Smooth muscle cell (in vitro differentiated cells): ENCODE data around the gene SMAD4. TPM values are rescaled to one million over a fixed set of nuclear protein-coding genes. Genes with fewer than 3 reads are reported as not detected.
"Not testable (repeated sequence)": the region's sequence is repeated elsewhere in the genome, so short reads cannot be mapped to it uniquely, and the experiment has no call there.

Experiments
- DNase-seq: peaks from one replicate; lab custom pipeline; 2025; ENCODE audit not compliant: unreplicated experiment; lab: John Stamatoyannopoulos, UW
- H2AFZ ChIP-seq: fragments of 200-600 bp; sonication (generic); 2 replicates; pipeline ENCODE4 v1.6.0; 2016; ENCODE audit warnings: antibody characterized with exemption, low read depth, mild to moderate bottlenecking
- H3F3A ChIP-seq: fragments of 200-600 bp; sonication (generic); 2 replicates; pipeline ENCODE4 v1.6.0; 2017; ENCODE audit warnings: antibody characterized with exemption, low read depth
- H3K27ac ChIP-seq: fragments of 200-600 bp; sonication (generic); 2 replicates; pipeline ENCODE4 v1.5.1; 2016; ENCODE audit warnings: low read depth, mild to moderate bottlenecking
- H3K27me3 ChIP-seq: fragments of 200-600 bp; sonication (generic); 2 replicates; pipeline ENCODE4 v1.6.1; 2016; ENCODE audit warnings: low read depth, mild to moderate bottlenecking
- H3K36me3 ChIP-seq: fragments of 200-600 bp; sonication (generic); 2 replicates; pipeline ENCODE4 v1.5.1; 2016; ENCODE audit warnings: low read depth
- H3K4me1 ChIP-seq: fragments of 200-600 bp; sonication (generic); 2 replicates; pipeline ENCODE4 v1.5.1; 2016; ENCODE audit warnings: low read depth
- H3K4me2 ChIP-seq: fragments of 200-600 bp; sonication (generic); 2 replicates; pipeline ENCODE4 v1.6.0; 2016; ENCODE audit warnings: mild to moderate bottlenecking
- H3K4me3 ChIP-seq: fragments of 200-600 bp; sonication (generic); 2 replicates; pipeline ENCODE4 v1.5.1; 2016; ENCODE audit warnings: mild to moderate bottlenecking
- H3K79me2 ChIP-seq: fragments of 200-600 bp; sonication (generic); 2 replicates; pipeline ENCODE4 v1.6.0; 2016; ENCODE audit warnings: low read depth, mild to moderate bottlenecking
- H3K9ac ChIP-seq: fragments of 200-600 bp; sonication (generic); 2 replicates; pipeline ENCODE4 v1.6.0; 2016; ENCODE audit warnings: low read depth
- H3K9me3 ChIP-seq: fragments of 200-600 bp; sonication (generic); replicated peaks from 2 replicates; pipeline ENCODE4 v1.5.1; 2016; ENCODE audit warnings: low read depth
- H4K20me1 ChIP-seq: fragments of 200-600 bp; sonication (generic); 2 replicates; pipeline ENCODE4 v1.6.0; 2016; ENCODE audit warnings: low read depth
- WGBS: methylation state at CpG from one replicate; pipeline ENCODE4 v1.1.7; 2016; ENCODE audit warnings: low lambda C conversion rate; 5-methylcytosine and 5-hydroxymethylcytosine counted together
- polyA plus RNA-seq: library from polyadenylated mRNA; unstranded; fragments of >200 nt; fragmentation: Nextera tagmentation; extraction: Ambion mirVana; gene quantifications from 2 replicates; pipeline ENCODE4 v1.2.1, GENCODE V29; 2016
- total RNA-seq: library from RNA; depleted of rRNA; stranded (reverse); fragments of >200 nt; gene quantifications from 2 replicates; pipeline ENCODE4 v1.2.3, GENCODE V29; 2014
- TF ChIP-seq, protein P1 (sequence below): fragments of 200-600 bp; sonication (generic); IDR thresholded peaks from 2 replicates; pipeline ENCODE4 v1.5.1; 2017; ENCODE audit warnings: borderline replicate concordance, mild to moderate bottlenecking, antibody characterized with exemption; ENCODE audit not compliant: insufficient read depth, poor library complexity, severe bottlenecking

Gene SMAD4
- total and polyA plus RNA-seq, 2 experiments from 2014 or later = 76.4 to 88.9 TPM

GRCh38 chr18:50992351-50992762 is 37.7 kb upstream of the SMAD4 start:
- no peaks in the 10 kb centered on the region for H3F3A ChIP-seq
- H4K20me1 ChIP-seq = no peaks in the 10 kb centered on the region
- no peaks in the 10 kb centered on the region for H3K36me3 ChIP-seq
- H3K27ac ChIP-seq = no peak overlapping the region
- no peak overlapping the region for H3K9ac ChIP-seq
- no peak overlapping the region for H3K4me3 ChIP-seq
- H3K4me2 ChIP-seq = no peak overlapping the region
- TF ChIP-seq, protein P1, sequence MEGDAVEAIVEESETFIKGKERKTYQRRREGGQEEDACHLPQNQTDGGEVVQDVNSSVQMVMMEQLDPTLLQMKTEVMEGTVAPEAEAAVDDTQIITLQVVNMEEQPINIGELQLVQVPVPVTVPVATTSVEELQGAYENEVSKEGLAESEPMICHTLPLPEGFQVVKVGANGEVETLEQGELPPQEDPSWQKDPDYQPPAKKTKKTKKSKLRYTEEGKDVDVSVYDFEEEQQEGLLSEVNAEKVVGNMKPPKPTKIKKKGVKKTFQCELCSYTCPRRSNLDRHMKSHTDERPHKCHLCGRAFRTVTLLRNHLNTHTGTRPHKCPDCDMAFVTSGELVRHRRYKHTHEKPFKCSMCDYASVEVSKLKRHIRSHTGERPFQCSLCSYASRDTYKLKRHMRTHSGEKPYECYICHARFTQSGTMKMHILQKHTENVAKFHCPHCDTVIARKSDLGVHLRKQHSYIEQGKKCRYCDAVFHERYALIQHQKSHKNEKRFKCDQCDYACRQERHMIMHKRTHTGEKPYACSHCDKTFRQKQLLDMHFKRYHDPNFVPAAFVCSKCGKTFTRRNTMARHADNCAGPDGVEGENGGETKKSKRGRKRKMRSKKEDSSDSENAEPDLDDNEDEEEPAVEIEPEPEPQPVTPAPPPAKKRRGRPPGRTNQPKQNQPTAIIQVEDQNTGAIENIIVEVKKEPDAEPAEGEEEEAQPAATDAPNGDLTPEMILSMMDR = no peak
- no peaks in the 10 kb centered on the region for H3K9me3 ChIP-seq
- H3K4me1 ChIP-seq = peaks cover 15% of the 10 kb centered on the region
- no peak for DNase-seq
- no peak overlapping the region for H2AFZ ChIP-seq
- 25% methylated on average over 3 of the region's 3 CpGs for WGBS
- no peaks in the 10 kb centered on the region for H3K79me2 ChIP-seq
- no peaks in the 10 kb centered on the region for H3K27me3 ChIP-seq

- H3K79me2 ChIP-seq = no peaks in the 10 kb centered on the region
- no peak overlapping the region for H2AFZ ChIP-seq
- TF ChIP-seq, protein P1 = no peak
- H3K27ac ChIP-seq = no peak overlapping the region
- no peaks in the 10 kb centered on the region for H4K20me1 ChIP-seq
- no peaks in the 10 kb centered on the region for H3K36me3 ChIP-seq
- H3K4me1 ChIP-seq = peaks cover 15% of the 10 kb centered on the region
- no peak for DNase-seq
- no peaks in the 10 kb centered on the region for H3F3A ChIP-seq
- 84% methylated on average over 2 of the region's 2 CpGs for WGBS
- H3K9me3 ChIP-seq = no peaks in the 10 kb centered on the region
- no peak overlapping the region for H3K9ac ChIP-seq
- no peaks in the 10 kb centered on the region for H3K27me3 ChIP-seq
- no peak overlapping the region for H3K4me2 ChIP-seq
- H3K4me3 ChIP-seq = no peak overlapping the region
Measured at GRCh38 chr18:50994031-50994430, 36.0 kb upstream of the SMAD4 start.

- not testable (repeated sequence) for H3K9me3 ChIP-seq, H3K4me2 ChIP-seq, H3K27ac ChIP-seq, H3K27me3 ChIP-seq, H3K79me2 ChIP-seq, H4K20me1 ChIP-seq, H3K9ac ChIP-seq, H3K36me3 ChIP-seq, H3F3A ChIP-seq, DNase-seq, H3K4me1 ChIP-seq, H2AFZ ChIP-seq, H3K4me3 ChIP-seq
- WGBS = 92% methylated on average over 2 of the region's 2 CpGs
Measured at GRCh38 chr18:51003174-51003573, 26.8 kb upstream of the SMAD4 start.

DNA sequence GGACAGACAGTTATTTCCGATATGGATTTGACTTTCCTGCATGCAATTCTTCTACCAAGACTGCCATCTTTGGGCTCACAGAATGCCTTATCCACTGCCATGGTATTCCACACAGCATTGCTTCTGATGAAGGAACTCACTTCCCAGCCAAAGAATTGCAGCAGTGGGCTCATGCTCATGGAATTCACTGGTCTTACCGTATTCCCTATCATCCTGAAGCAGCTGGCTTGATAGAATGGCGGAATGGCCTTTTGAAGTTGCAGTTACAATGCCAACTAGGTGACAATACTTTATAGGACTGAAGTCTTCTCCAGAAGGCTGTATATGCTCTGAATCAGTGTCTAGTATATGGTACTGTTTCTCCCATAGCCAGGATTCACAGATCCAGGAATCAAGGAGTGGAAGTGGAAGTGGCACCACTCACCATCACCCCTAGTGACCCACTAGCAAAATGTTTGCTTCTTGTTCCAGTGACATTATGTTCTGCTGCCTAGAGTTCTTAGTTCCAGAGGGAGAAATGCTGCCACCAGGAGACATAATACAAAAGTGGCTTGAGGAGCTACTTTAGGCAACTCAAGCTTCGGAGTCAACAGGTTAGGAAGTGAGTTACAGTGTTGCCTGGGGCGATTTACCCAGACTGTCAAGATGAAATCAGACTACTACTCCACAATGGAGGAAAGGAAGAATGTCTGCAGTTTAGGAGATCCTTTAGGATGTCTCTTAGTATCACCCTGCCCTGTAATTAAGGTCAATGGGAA is 23.8 kb upstream of the SMAD4 start:
- no peak overlapping the region for H3K27ac ChIP-seq
- no peaks in the 10 kb centered on the region for H3K36me3 ChIP-seq
- H3K4me3 ChIP-seq = no peak overlapping the region
- no peaks in the 10 kb centered on the region for H3F3A ChIP-seq
- H3K79me2 ChIP-seq = no peaks in the 10 kb centered on the region
- DNase-seq = no peak
- no peak overlapping the region for H3K9ac ChIP-seq
- no peaks in the 10 kb centered on the region for H4K20me1 ChIP-seq
- TF ChIP-seq, protein P1 = no peak
- WGBS = 79% methylated on average over 5 of the region's 5 CpGs
- no peak overlapping the region for H2AFZ ChIP-seq
- no peaks in the 10 kb centered on the region for H3K9me3 ChIP-seq
- no peak overlapping the region for H3K4me2 ChIP-seq
- H3K4me1 ChIP-seq = no peaks in the 10 kb centered on the region
- no peaks in the 10 kb centered on the region for H3K27me3 ChIP-seq
